ENCODE data around the gene FOXN3.
"Not testable (repeated sequence)": the region's sequence is repeated elsewhere in the genome, so short reads cannot be mapped to it uniquely, and the experiment has no call there.

The FOXN3 gene

DNA sequence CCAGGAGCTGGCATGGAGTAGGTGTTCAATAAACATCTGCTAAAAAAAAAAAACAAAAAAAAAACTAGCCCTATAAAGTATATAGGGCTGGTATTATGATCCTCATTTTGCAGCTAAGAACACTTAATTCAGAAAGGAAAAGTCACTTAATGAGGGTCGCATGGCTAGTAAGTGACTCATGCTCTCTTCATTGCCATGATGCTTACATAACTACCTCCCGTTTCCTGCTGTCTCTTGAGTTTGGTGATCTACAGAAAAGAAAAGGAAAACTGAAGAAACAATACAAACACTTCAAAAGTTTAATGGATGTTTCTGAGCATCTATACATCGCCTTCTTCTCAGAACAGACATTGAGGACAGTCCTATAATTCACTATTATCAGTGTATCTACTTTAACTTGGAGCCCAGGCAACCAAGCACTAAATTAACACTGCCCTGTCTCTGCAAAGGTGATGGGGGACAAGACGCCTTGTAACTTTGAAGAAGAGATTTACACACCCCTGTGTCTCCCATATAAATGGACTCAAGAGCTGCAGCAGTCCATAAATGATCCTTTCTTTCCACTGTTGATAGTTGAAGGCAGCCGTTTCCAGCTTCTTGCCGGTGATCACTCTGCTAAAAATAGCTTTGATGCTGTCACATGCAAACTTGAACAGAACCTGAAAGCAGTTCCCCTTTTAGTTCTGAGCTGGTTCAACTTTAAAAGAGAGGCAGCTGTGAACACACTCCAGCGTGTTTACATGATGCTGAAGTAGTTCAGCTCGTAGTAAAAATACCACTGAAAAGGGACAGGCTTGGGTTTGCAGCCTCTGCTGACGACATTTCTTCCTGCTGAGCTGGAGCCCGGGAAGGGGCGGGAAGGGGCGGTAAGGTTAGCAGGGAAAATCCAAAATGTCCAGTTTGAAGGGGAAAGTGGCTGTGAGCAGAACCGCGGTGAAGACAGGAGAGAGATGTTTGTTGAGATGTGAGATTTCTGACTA, 113.3 kb downstream of the FOXN3 start:
- DNase-seq (ENCODE audit: low read depth in 3 of 3) = no peak

DNA sequence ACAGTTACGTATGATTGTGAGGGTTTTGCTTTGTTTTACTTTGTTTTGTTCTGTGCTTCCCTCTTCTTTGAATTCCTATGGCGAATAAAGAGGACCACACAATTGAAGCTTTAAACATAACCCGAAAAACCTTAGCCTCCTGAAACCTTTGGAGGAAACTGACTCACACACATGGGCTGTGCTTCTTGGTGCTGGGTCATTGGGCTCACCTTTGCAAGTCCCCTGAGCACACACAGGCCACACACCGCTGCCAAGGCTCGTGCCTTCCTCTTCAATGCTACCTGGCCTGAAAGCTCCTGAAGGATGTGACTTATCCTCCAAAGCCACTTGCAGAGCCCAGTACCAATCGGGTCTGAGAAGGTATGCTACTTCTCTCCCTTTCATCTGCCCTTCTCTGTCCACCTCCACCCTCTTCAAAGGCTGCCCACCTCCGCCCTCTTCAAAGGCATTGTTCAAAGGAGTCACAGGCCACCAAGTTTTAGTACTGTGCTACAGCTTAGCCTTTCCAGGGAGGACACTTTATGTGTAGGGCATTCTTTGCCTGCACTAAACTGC, 114.6 kb downstream of the FOXN3 start:
- no peak for DNase-seq (ENCODE audit: low read depth in 3 of 3)

GRCh38 chr14:89299587-89299986, 117.4 kb downstream of the FOXN3 start:
- no peak for DNase-seq (ENCODE audit: low read depth in 3 of 3)

DNA sequence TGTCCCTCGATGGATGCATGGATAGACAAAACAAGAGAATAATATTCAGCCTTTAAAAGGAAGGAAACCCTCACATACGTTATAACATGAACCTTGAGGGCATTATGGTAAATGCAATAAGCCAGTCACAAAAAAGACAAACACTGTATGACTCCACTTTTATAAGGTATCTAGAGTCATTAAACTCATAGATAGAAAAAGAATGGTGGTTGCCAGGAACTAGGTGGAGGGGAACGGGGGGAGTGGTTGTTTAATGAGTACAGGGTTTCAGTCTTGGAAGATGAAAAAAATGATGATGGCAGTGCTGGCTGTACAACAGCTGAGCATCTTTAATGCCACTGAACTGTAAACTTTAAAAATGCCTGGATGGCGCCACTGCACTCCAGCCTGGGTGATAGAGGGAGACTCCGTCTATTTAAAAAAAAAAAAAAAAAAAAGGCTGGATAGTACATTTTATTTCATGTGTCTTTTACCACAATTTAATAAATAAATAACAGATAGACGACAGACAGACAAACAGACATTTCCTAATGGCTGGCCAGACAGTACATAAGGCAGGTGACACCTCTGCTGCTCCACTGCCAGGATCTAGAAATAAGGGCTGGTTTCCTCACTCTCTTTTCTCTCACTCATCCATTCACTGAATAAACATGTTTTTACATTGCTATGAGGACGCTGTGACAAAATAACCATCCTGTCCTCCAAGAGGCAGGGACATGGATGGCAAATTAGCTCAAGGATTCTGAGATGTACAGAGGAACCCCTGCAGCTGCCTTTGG, 118.8 kb downstream of the FOXN3 start:
- no peak for DNase-seq (ENCODE audit: low read depth in 3 of 3)

- no peak for DNase-seq (ENCODE audit: low read depth in 3 of 3)
Observed at GRCh38 chr14:89296281-89296745, 120.7 kb downstream of the FOXN3 start.

DNA sequence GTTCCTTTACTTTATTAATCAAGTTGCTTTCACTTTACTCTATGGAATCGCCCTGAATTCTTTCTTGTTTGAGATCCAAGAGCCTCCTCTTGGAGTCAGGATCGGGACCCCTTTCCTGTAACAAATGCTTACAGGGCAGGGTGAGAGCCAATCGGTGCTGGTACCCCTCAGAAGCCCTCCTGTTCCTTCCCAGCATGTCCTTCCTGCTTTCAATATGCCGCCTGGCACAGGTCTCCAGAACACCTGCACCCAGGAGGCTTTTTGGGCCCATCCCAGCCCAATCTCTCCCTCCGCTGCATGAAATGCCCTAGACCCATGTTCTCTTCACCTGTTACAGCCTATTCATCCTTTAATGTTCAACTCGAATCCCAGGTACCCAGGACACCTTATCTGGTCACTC, 122.2 kb downstream of the FOXN3 start:
- DNase-seq (ENCODE audit: low read depth in 3 of 3) = no peak

GRCh38 chr14:89294469-89294868, 122.6 kb downstream of the FOXN3 start:
- DNase-seq (ENCODE audit: low read depth in 3 of 3) = not testable (repeated sequence)

DNA sequence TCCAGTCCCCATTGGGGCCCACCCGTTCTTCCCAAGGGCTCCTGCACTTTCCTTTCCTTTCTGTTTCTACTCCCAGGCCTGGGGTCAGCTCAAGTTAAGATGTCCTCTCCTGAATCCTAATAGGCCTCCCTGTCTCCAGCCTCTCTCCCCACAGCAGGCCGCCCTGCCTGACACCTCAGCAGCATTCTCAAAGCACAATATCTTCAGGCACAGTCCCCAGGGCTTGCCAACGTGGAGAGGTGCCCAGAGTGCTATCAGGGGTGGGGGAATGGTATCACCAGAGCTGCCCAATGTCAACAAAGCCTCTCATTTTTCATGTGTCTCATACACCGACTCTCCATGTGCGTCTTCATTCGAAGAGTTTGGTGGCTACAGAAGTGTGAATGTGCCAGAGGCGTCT, 123.0 kb downstream of the FOXN3 start:
- no peak for DNase-seq (ENCODE audit: low read depth in 3 of 3)

- DNase-seq (ENCODE audit: low read depth in 3 of 3) = no peak
Observed at GRCh38 chr14:89293314-89293916, 123.6 kb downstream of the FOXN3 start.

- DNase-seq (ENCODE audit: low read depth in 3 of 3) = no peak
Observed at GRCh38 chr14:89292579-89293313, 124.3 kb downstream of the FOXN3 start.

GRCh38 chr14:89291351-89291940, 125.6 kb downstream of the FOXN3 start:
- DNase-seq (ENCODE audit: low read depth in 3 of 3) = no peak

- no peak for DNase-seq (ENCODE audit: low read depth in 3 of 3)
Observed at GRCh38 chr14:89290813-89291212, 126.2 kb downstream of the FOXN3 start.

DNA sequence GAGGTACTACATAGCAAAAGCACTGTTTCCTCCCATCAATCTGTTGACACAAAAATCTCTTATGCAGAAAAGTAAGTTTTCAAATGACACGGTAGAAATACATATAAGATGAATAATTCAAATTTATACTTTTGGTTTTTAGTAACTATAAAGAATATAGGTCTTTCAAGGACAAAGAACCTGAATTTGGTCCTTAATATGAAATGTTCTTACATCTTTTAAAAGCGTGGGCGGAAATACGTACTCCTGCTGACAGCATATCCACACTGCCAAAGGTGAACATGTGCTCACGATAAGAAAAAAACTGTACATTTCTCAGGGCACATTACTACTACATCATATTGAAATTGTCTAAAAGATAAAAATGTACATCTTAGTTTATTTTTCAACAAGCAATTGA, 127.6 kb downstream of the FOXN3 start:
- no peak for DNase-seq (ENCODE audit: low read depth in 3 of 3)

DNA sequence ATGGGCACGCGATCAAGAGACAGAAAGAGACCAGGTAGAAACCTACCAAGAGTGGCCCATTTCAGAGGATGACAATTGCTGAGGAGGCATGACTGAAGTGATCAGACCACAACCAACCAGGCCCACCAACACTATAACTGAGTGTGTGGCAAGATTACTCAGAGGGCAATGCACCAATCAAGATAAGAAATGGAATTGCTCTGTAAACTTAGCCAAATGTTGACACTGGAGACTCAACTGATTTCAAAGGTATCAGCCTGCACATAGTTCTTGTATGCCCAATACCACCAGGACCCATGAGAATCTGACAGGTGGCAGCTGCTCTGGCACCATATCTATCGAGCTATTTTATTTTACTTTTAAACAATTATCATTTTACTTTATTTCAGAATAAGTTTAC, 128.9 kb downstream of the FOXN3 start:
- no peak for DNase-seq (ENCODE audit: low read depth in 3 of 3)

- DNase-seq (ENCODE audit: low read depth in 3 of 3) = no peak
Observed at GRCh38 chr14:89284333-89285058, 132.5 kb downstream of the FOXN3 start.

GRCh38 chr14:89283327-89284060, 133.5 kb downstream of the FOXN3 start:
- peak in 1 of 3 experiments; percentile 38 for DNase-seq (ENCODE audit: low read depth in 3 of 3)

DNA sequence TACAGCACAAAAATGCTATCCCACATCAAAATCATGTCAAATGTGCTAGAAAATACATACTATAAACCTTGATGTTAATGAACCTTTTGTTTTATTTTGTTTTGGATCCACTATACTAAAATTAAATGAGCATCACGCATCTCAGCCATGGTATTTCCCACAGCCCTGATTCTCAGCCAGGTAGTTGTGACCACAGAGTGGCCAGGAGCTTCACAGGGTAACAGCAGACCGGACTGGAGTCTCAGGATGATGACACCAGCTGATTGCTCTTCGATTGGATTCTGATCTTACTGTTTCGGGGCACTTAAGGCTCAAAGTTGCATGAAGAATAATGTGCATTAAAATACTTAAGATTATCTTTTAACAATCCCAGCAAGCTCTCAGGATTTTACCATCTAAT, 134.8 kb downstream of the FOXN3 start:
- no peak for DNase-seq (ENCODE audit: low read depth in 3 of 3)

DNA sequence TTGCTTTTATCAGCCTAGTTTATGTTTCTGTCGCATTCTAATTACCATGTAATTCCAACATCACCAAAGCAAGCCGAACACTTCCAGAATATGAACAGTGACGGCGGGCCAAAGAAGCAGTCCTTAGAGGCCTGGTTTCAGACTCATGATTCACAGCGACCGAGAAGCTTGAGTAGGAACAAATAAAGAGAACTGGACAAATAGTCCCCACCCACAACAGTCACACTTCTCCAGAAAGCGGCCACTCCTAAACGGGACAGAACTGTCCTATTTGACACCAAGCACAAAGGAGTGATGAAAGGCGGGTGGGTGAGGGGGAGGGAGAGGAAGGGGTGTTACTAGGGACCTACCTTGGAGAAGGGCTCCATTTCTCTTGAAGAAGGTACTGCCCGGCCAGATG, 136.4 kb downstream of the FOXN3 start:
- no peak for DNase-seq (ENCODE audit: low read depth in 3 of 3)

DNA sequence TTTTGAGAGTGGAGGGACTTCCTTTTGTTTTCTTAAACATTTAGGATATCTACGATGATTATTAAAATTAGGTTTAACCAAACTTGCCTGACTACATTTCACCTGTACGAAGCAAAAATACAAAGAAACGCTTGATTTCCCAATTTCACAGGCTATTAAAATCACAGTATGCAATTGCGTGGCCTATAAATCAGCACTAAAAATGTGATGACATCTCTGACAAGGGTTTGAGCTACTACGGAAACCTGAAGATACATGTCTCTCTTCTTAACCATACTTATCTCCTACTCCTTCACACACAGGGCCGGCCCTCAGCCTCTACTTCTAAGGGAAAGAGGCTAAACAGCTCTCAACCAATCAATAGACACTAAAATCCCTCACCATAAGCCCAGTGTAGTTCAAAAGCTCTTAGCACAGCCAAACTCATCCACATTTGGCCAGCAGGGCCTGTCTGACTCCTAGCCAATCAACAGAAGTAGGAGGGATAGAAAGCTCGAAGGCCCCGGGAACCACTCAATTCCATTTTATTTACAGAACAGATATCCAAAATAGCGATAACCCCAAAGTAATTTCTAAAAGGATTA, 137.3 kb downstream of the FOXN3 start:
- DNase-seq (ENCODE audit: low read depth in 3 of 3) = no peak
